Brain microvascular endothelial cell (primary cell): Measurements from ENCODE around the gene SLC47A2.
A peak's percentile ranks its signal among the peaks of the same experiment; 100 is the strongest.

Source experiments
- DNase-seq: peaks from one replicate; pipeline ENCODE4 v3.0.0-alpha.2; 2020
- H3K27ac ChIP-seq: fragments of 250-450 bp; sonication (Bioruptor Pico); 2 replicates; pipeline ENCODE4 v1.5.1; 2020; ENCODE audit warnings: mild to moderate bottlenecking, moderate library complexity
- H3K27me3 ChIP-seq: fragments of 250-450 bp; sonication (Bioruptor Pico); replicated peaks from 2 replicates; pipeline ENCODE4 v1.5.1; 2020; ENCODE audit warnings: mild to moderate bottlenecking
- H3K36me3 ChIP-seq: fragments of 250-450 bp; sonication (Bioruptor Pico); replicated peaks from 2 replicates; pipeline ENCODE4 v1.5.1; 2020; ENCODE audit warnings: mild to moderate bottlenecking
- H3K4me3 ChIP-seq: 2 replicates; pipeline ENCODE4 v1.5.1; 2011; ENCODE audit warnings: low read depth, mild to moderate bottlenecking, control low read depth, low read length, moderate library complexity
- in situ Hi-C: cut with HindIII; loops from 2 replicates; pipeline ENCODE4 v1.10.0; 2017; ENCODE audit warnings: low sequenced_read_pairs, low pct_ligation_motif_present
- TF ChIP-seq, protein P1 (sequence below): IDR thresholded peaks from 2 replicates; pipeline ENCODE4 v1.5.1; 2011; ENCODE audit warnings: low read depth, mild to moderate bottlenecking, moderate library complexity, low read length, control low read depth, inconsistent platforms; ENCODE audit errors: missing control alignments

The SLC47A2 gene

GRCh38 chr17:19642373-19642893 is 74.0 kb downstream of the SLC47A2 start:
- no peak for DNase-seq
- Histone ChIP-seq H3K4me3 (no peak overlapping the region), H3K27me3 (no peaks in the 10 kb centered on the region), H3K27ac (no peak overlapping the region), H3K36me3 (no peaks in the 10 kb centered on the region)
- TF ChIP-seq, protein P1, sequence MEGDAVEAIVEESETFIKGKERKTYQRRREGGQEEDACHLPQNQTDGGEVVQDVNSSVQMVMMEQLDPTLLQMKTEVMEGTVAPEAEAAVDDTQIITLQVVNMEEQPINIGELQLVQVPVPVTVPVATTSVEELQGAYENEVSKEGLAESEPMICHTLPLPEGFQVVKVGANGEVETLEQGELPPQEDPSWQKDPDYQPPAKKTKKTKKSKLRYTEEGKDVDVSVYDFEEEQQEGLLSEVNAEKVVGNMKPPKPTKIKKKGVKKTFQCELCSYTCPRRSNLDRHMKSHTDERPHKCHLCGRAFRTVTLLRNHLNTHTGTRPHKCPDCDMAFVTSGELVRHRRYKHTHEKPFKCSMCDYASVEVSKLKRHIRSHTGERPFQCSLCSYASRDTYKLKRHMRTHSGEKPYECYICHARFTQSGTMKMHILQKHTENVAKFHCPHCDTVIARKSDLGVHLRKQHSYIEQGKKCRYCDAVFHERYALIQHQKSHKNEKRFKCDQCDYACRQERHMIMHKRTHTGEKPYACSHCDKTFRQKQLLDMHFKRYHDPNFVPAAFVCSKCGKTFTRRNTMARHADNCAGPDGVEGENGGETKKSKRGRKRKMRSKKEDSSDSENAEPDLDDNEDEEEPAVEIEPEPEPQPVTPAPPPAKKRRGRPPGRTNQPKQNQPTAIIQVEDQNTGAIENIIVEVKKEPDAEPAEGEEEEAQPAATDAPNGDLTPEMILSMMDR, result no peak
- in situ Hi-C loops, result no loop called here

DNA sequence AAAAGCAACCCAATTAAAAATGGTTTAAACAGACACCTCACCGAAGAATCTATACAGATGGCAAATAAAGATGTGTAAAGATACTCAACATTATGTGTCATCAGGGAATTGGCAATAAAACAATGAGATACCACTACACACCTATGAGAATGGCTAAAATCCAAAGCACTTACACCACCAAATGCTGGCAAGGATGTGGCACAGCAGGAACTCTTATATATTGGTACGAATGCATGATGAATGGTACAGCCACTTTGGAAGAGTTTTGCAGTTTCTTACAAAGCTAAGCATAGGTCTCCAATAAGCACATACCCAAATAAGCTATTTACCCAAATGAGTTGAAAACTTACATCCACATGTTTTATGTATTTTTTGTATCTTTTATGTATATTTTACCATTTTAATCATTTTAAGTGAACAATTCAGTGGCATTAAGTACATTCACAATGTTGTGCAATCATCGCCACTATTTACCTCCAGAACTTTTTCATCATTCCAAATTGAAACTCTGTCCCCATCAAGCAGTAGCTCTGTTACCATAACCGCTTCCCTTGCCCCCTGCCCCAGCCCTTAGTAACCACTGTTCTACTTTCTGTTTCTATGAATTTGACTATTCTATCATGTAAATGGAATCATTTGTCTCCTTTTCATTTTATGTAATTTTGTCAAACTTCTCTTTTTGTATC is 74.6 kb downstream of the SLC47A2 start:
- Histone ChIP-seq H3K36me3 (no peaks in the 10 kb centered on the region), H3K27me3 (no peaks in the 10 kb centered on the region), H3K4me3 (no peak overlapping the region), H3K27ac (no peak overlapping the region)
- no peak for DNase-seq
- TF ChIP-seq, protein P1, result no peak
- in situ Hi-C loops, result no loop called here

GRCh38 chr17:19631905-19632304 is 84.5 kb downstream of the SLC47A2 start:
- TF ChIP-seq, protein P1, result no peak
- in situ Hi-C loops, result no loop called here

DNA sequence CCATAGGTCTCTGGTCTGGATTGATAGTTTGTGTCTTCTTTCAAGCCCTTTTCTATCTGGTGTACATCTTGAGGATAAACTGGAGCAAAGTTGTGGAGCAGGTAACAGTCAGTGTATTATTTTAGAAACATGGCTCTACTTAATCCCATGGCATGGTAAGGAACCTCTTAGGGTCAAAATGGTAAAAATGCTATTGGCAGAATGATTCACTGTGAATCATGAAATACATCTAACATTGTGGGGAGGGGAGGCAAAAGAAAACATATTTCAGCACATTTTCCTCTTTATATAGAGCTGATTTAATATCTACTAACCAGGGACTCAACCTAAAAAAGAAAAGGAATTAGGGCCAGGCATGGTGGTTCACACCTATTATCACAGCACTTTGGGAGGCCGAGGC is 85.7 kb downstream of the SLC47A2 start:
- Histone ChIP-seq H3K4me3 (no peak overlapping the region), H3K27ac (no peak overlapping the region), H3K27me3 (no peaks in the 10 kb centered on the region), H3K36me3 (no peaks in the 10 kb centered on the region)
- TF ChIP-seq, protein P1, result no peak
- DNase-seq, result peak; percentile 4
- in situ Hi-C loops, result no loop called here

More at GRCh38 chr17:19631905-19632304, 84.5 kb downstream of the SLC47A2 start:
- Histone ChIP-seq H3K36me3 (no peaks in the 10 kb centered on the region), H3K4me3 (no peak overlapping the region), H3K27me3 (no peaks in the 10 kb centered on the region), H3K27ac (no peak overlapping the region)
- no peak for DNase-seq

GRCh38 chr17:19630035-19630434 is 86.3 kb downstream of the SLC47A2 start:
- H3K36me3 ChIP-seq, result no peaks in the 10 kb centered on the region
- no peaks in the 10 kb centered on the region for H3K27me3 ChIP-seq
- no peak overlapping the region for H3K4me3 ChIP-seq
- H3K27ac ChIP-seq, result no peak overlapping the region
- TF ChIP-seq, protein P1, result no peak
- in situ Hi-C loops, result no loop called here
- DNase-seq, result no peak

DNA sequence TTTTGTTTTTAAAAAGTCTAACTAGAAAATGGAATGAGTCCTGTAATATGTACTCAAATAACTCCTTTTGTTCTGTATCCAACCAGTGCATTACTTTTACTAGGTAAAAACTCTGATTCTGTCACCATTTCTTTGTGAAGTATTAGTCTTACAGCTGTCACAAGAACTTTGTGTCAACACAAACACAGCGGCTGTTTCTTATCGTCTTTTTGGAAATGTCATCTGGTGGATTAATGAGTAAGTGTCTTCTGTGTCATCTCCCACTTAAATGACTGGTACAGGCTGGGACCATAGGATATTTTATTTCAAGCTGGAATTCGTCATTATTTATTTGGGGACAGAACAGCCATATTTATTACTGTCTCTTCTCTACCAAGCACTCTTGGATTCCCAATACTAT is 86.9 kb downstream of the SLC47A2 start:
- no peak overlapping the region for H3K4me3 ChIP-seq
- no peak overlapping the region for H3K27ac ChIP-seq
- TF ChIP-seq, protein P1, result no peak
- H3K27me3 ChIP-seq, result no peaks in the 10 kb centered on the region
- in situ Hi-C loops, result no loop called here
- H3K36me3 ChIP-seq, result no peaks in the 10 kb centered on the region
- no peak for DNase-seq
